ENCODE results near the gene HNRNPL.
"Not testable (repeated sequence)": the region's sequence is repeated elsewhere in the genome, so short reads cannot be mapped to it uniquely, and the experiment has no call there.

The HNRNPL gene

DNA sequence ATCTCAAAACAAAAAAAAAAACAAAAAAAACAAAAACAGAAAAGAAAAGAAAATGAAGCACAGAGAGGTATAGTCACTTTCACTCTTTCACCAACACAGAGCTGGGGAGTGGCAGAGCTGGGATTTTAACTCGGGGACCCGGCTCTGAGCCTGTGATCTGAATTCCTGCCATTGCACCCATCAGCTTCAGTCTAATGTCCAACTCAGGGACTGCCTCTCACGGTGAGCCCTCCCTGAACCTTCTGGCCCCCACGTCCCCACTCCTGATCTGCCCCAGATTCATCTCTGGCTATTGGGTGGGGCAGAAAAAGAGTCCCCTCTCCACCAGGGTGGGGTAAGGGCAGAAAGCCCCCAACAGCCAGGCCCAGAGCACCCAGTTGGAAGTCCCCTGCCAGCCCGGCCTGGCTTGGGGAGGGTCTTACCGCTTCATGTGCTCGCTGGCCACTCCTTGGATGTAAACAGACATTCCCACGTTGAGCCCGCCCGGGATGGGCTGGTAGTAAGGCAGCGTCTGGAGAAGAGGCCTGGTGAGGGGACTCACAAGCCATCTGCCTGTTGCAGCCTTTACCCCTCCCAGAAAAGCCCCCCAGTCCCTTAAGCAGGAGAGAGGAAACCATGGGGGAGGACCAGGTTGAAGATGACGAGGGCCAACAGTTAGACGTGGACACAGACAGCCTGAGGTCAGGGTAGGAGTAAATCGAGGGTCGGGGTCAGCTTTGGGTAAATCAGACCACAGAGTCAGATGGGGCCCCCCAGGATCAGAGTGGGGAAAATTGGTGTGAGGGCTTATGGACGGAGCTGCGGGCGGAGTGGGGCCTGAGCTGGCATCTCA, 37.6 kb downstream of the HNRNPL start:
- H3K27ac ChIP-seq (ENCODE audit: low read depth, low read length), result no peak overlapping the region
- no peak overlapping the region for H3K4me2 ChIP-seq (ENCODE audit: low read length)
- no peaks in the 10 kb centered on the region for H3K27me3 ChIP-seq (ENCODE audit: control insufficient read depth, low read length)
- no peaks in the 10 kb centered on the region for H3F3A ChIP-seq (ENCODE audit: control insufficient read depth, insufficient read depth)
- H3K4me3 ChIP-seq (ENCODE audit: low read length), result no peak overlapping the region
- H3K36me3 ChIP-seq (ENCODE audit: control insufficient read depth, low read length), result peaks cover 12% of the 10 kb centered on the region
- H3K79me2 ChIP-seq (ENCODE audit: control insufficient read depth, low read length), result no peaks in the 10 kb centered on the region
- no peak for TF ChIP-seq EZH2phosphoT487 (IDR thresholded peaks at IDR 0.05; ENCODE audit: borderline replicate concordance, low read length)
- TF ChIP-seq, protein P1, sequence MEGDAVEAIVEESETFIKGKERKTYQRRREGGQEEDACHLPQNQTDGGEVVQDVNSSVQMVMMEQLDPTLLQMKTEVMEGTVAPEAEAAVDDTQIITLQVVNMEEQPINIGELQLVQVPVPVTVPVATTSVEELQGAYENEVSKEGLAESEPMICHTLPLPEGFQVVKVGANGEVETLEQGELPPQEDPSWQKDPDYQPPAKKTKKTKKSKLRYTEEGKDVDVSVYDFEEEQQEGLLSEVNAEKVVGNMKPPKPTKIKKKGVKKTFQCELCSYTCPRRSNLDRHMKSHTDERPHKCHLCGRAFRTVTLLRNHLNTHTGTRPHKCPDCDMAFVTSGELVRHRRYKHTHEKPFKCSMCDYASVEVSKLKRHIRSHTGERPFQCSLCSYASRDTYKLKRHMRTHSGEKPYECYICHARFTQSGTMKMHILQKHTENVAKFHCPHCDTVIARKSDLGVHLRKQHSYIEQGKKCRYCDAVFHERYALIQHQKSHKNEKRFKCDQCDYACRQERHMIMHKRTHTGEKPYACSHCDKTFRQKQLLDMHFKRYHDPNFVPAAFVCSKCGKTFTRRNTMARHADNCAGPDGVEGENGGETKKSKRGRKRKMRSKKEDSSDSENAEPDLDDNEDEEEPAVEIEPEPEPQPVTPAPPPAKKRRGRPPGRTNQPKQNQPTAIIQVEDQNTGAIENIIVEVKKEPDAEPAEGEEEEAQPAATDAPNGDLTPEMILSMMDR (IDR thresholded peaks at IDR 0.05; ENCODE audit: low read depth, low read length, poor library complexity, severe bottlenecking), result no peak
- no peaks in the 10 kb centered on the region for H3K9me2 ChIP-seq (replicated peaks; ENCODE audit: control insufficient read depth, low read length)
- no peaks in the 10 kb centered on the region for H4K20me1 ChIP-seq (ENCODE audit: control insufficient read depth, insufficient read depth, low read depth, low read length)
- no peaks in the 10 kb centered on the region for H3K9me3 ChIP-seq (ENCODE audit: control insufficient read depth, insufficient read depth, low read length)
- peaks cover 3% of the 10 kb centered on the region for H3K4me1 ChIP-seq (ENCODE audit: control insufficient read depth, low read length)

DNA sequence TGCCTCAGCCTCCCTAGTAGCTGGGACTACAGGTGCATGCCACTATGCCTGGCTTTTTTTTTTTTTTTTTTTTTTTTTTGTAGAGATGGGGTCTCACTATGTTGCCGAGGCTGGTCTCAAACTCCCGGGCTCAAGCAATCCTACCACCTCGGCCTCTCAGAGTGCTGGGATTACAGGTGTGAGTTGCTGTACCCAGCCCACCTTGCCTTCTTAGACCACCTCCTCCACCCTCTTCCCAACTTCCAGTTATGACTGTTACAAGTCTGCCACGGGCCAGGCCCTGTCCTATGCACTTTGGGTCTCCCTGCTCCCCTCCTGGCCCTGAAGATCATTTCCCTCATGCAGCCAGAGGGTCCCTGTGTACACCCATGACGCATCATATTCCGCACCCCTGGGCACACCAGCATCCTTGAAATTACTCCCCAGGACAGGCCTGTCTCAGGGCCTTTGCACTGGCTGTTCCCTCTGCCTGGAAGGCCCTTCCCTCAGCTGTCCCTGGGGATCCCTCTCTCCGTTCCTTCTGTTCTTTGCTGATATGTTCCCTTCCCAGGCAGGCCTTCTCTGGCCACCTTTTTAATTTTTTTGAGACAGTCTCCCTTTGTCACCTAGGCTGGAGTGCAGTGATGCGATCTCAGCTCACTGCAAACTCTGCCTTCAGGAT, 40.1 kb downstream of the HNRNPL start:
- no peak overlapping the region for H3K27ac ChIP-seq (ENCODE audit: low read depth, low read length)
- no peaks in the 10 kb centered on the region for H3K36me3 ChIP-seq (ENCODE audit: control insufficient read depth, low read length)
- no peaks in the 10 kb centered on the region for H3F3A ChIP-seq (ENCODE audit: control insufficient read depth, insufficient read depth)
- H3K79me2 ChIP-seq (ENCODE audit: control insufficient read depth, low read length), result no peaks in the 10 kb centered on the region
- no peaks in the 10 kb centered on the region for H4K20me1 ChIP-seq (ENCODE audit: control insufficient read depth, insufficient read depth, low read depth, low read length)
- no peaks in the 10 kb centered on the region for H3K9me2 ChIP-seq (replicated peaks; ENCODE audit: control insufficient read depth, low read length)
- no peak for TF ChIP-seq EZH2phosphoT487 (IDR thresholded peaks at IDR 0.05; ENCODE audit: borderline replicate concordance, low read length)
- TF ChIP-seq, protein P1 (IDR thresholded peaks at IDR 0.05; ENCODE audit: low read depth, low read length, poor library complexity, severe bottlenecking), result no peak
- H3K4me2 ChIP-seq (ENCODE audit: low read length), result no peak overlapping the region
- peaks cover 15% of the 10 kb centered on the region for H3K4me1 ChIP-seq (ENCODE audit: control insufficient read depth, low read length)
- no peaks in the 10 kb centered on the region for H3K27me3 ChIP-seq (ENCODE audit: control insufficient read depth, low read length)
- no peaks in the 10 kb centered on the region for H3K9me3 ChIP-seq (ENCODE audit: control insufficient read depth, insufficient read depth, low read length)
- H3K4me3 ChIP-seq (ENCODE audit: low read length), result no peak overlapping the region

DNA sequence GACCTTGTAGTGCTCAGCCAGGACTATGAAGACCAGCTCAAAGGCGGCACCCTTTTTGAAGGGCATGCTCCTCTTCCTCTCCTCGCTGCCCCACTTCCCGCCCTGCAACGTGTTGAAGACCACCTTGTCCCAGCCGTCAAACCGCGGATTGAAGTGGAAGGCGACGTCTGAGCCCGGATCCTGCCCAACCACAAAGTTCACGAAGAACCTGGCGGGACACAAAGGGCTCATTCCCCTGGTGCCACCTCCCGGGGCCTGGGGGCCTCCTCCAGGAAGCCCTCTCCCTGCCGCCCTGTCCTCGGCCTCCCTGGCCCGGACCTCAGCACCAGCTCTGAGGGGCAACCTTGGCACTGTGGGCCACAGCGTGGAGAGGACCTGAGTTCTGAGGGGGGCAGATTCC, 41.0 kb downstream of the HNRNPL start:
- TF ChIP-seq, protein P1 (IDR thresholded peaks at IDR 0.05; ENCODE audit: low read depth, low read length, poor library complexity, severe bottlenecking), result no peak
- Histone ChIP-seq H3K4me3 (ENCODE audit: low read length) (no peak overlapping the region), H3K36me3 (ENCODE audit: control insufficient read depth, low read length) (no peaks in the 10 kb centered on the region), H3K27ac (ENCODE audit: low read depth, low read length) (no peak overlapping the region), H3K9me3 (ENCODE audit: control insufficient read depth, insufficient read depth, low read length) (no peaks in the 10 kb centered on the region), H3K27me3 (ENCODE audit: control insufficient read depth, low read length) (no peaks in the 10 kb centered on the region), H4K20me1 (ENCODE audit: control insufficient read depth, insufficient read depth, low read depth, low read length) (no peaks in the 10 kb centered on the region), H3K4me2 (ENCODE audit: low read length) (no peak overlapping the region), H3K79me2 (ENCODE audit: control insufficient read depth, low read length) (no peaks in the 10 kb centered on the region), H3F3A (ENCODE audit: control insufficient read depth, insufficient read depth) (no peaks in the 10 kb centered on the region), H3K9me2 (replicated peaks; ENCODE audit: control insufficient read depth, low read length) (no peaks in the 10 kb centered on the region), H3K4me1 (ENCODE audit: control insufficient read depth, low read length) (peaks cover 15% of the 10 kb centered on the region)

DNA sequence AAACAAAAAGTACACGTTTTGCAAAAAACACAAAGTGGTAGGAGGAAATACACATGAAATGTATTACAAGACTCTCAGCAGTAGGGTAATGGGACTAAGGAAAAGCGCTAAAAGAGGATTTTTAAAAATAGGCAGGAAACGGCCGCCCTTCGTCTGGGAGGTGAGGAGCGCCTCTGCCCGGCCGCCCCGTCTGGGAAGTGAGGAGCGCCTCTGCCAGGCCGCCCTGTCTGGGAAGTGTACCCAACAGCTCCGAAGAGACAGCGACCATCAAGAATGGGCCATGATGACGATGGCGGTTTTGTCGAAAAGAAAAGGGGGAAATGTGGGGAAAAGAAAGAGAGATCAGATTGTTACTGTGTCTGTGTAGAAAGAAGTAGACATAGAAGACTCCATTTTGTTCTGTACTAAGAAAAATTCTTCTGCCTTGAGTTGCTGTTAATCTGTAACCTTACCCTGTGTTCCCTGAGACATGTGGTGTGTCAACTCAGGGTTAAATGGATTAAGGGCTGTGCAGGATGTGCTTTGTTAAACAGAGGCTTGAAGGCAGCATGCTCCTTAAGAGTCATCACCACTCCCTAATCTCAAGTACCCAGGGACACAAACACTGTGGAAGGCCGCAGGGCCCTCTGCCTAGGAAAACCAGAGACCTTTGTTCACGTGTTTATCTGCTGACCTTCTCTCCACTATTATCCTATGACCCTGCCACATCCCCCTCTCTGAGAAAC, 42.2 kb downstream of the HNRNPL start:
- not testable (repeated sequence) for H3K4me2 ChIP-seq (ENCODE audit: low read length); H3K9me3 ChIP-seq (ENCODE audit: control insufficient read depth, insufficient read depth, low read length); H4K20me1 ChIP-seq (ENCODE audit: control insufficient read depth, insufficient read depth, low read depth, low read length); H3K4me3 ChIP-seq (ENCODE audit: low read length); H3K9me2 ChIP-seq (replicated peaks; ENCODE audit: control insufficient read depth, low read length); H3K27ac ChIP-seq (ENCODE audit: low read depth, low read length); H3F3A ChIP-seq (ENCODE audit: control insufficient read depth, insufficient read depth); H3K36me3 ChIP-seq (ENCODE audit: control insufficient read depth, low read length); H3K27me3 ChIP-seq (ENCODE audit: control insufficient read depth, low read length); H3K79me2 ChIP-seq (ENCODE audit: control insufficient read depth, low read length)
- peaks cover 15% of the 10 kb centered on the region for H3K4me1 ChIP-seq (ENCODE audit: control insufficient read depth, low read length)
